ENCODE results near the gene CARMIL1. TPM values are rescaled to one million over a fixed set of nuclear protein-coding genes. Genes with fewer than 3 reads are reported as not detected.

The CARMIL1 gene
- total RNA-seq, 1 experiment from 2014 or later: 21.2 TPM

- no peak overlapping the region for H3K27ac ChIP-seq
- H3K4me1 ChIP-seq (replicated peaks): peaks cover 8% of the 10 kb centered on the region
- no peak for DNase-seq (ENCODE audit: low read depth in 1 of 2, low spot score in 2 of 2)
- H3K4me3 ChIP-seq: no peak overlapping the region
- no peaks in the 10 kb centered on the region for H3K9me3 ChIP-seq (replicated peaks)
- H3K36me3 ChIP-seq: no peaks in the 10 kb centered on the region
- no peaks in the 10 kb centered on the region for H3K27me3 ChIP-seq (replicated peaks)
Measured at GRCh38 chr6:25326126-25326525, 47.0 kb downstream of the CARMIL1 start.

GRCh38 chr6:25326960-25327359 is 47.8 kb downstream of the CARMIL1 start:
- Histone ChIP-seq H3K27ac (no peak overlapping the region), H3K27me3 (replicated peaks) (no peaks in the 10 kb centered on the region), H3K4me1 (replicated peaks) (peaks cover 13% of the 10 kb centered on the region), H3K9me3 (replicated peaks) (no peaks in the 10 kb centered on the region), H3K36me3 (no peaks in the 10 kb centered on the region), H3K4me3 (no peak overlapping the region)
- no peak for DNase-seq (ENCODE audit: low read depth in 1 of 2, low spot score in 2 of 2)

- Histone ChIP-seq H3K9me3 (replicated peaks) (no peaks in the 10 kb centered on the region), H3K4me1 (replicated peaks) (peaks cover 13% of the 10 kb centered on the region), H3K4me3 (no peak overlapping the region), H3K27me3 (replicated peaks) (no peaks in the 10 kb centered on the region), H3K27ac (no peak overlapping the region), H3K36me3 (no peaks in the 10 kb centered on the region)
- DNase-seq (ENCODE audit: low read depth in 1 of 2, low spot score in 2 of 2): no peak
Measured at GRCh38 chr6:25327432-25327831, 48.3 kb downstream of the CARMIL1 start.

- DNase-seq (ENCODE audit: low read depth in 1 of 2, low spot score in 2 of 2): no peak
- no peaks in the 10 kb centered on the region for H3K9me3 ChIP-seq (replicated peaks)
Measured at GRCh38 chr6:25329161-25329817, 50.1 kb downstream of the CARMIL1 start.

GRCh38 chr6:25329982-25330381 is 50.8 kb downstream of the CARMIL1 start:
- Histone ChIP-seq H3K4me3 (no peak overlapping the region), H3K27me3 (replicated peaks) (no peaks in the 10 kb centered on the region), H3K27ac (no peak overlapping the region), H3K36me3 (no peaks in the 10 kb centered on the region), H3K4me1 (replicated peaks) (peaks cover 10% of the 10 kb centered on the region), H3K9me3 (replicated peaks) (no peaks in the 10 kb centered on the region)
- no peak for DNase-seq (ENCODE audit: low read depth in 1 of 2, low spot score in 2 of 2)

More at GRCh38 chr6:25329161-25329817, 50.1 kb downstream of the CARMIL1 start:
- Histone ChIP-seq H3K4me3 (no peak overlapping the region), H3K4me1 (replicated peaks) (peaks cover 10% of the 10 kb centered on the region), H3K36me3 (no peaks in the 10 kb centered on the region), H3K27ac (no peak overlapping the region), H3K27me3 (replicated peaks) (no peaks in the 10 kb centered on the region)

GRCh38 chr6:25330796-25331685 is 51.9 kb downstream of the CARMIL1 start:
- H3K4me3 ChIP-seq: no peak overlapping the region
- H3K4me1 ChIP-seq (replicated peaks): peaks cover 10% of the 10 kb centered on the region
- H3K27ac ChIP-seq: no peak overlapping the region
- H3K9me3 ChIP-seq (replicated peaks): no peaks in the 10 kb centered on the region
- no peaks in the 10 kb centered on the region for H3K36me3 ChIP-seq
- no peaks in the 10 kb centered on the region for H3K27me3 ChIP-seq (replicated peaks)
- no peak for DNase-seq (ENCODE audit: low read depth in 1 of 2, low spot score in 2 of 2)

GRCh38 chr6:25332165-25332564 is 53.0 kb downstream of the CARMIL1 start:
- H3K27ac ChIP-seq: no peak overlapping the region
- no peaks in the 10 kb centered on the region for H3K27me3 ChIP-seq (replicated peaks)
- no peaks in the 10 kb centered on the region for H3K9me3 ChIP-seq (replicated peaks)
- H3K4me3 ChIP-seq: no peak overlapping the region
- peaks cover 10% of the 10 kb centered on the region for H3K4me1 ChIP-seq (replicated peaks)
- DNase-seq (ENCODE audit: low read depth in 1 of 2, low spot score in 2 of 2): no peak
- H3K36me3 ChIP-seq: no peaks in the 10 kb centered on the region

- Histone ChIP-seq H3K36me3 (no peaks in the 10 kb centered on the region), H3K27ac (no peak overlapping the region), H3K9me3 (replicated peaks) (no peaks in the 10 kb centered on the region), H3K4me3 (no peak overlapping the region), H3K27me3 (replicated peaks) (no peaks in the 10 kb centered on the region), H3K4me1 (replicated peaks) (peaks cover 10% of the 10 kb centered on the region)
- DNase-seq (ENCODE audit: low read depth in 1 of 2, low spot score in 2 of 2): no peak
Measured at GRCh38 chr6:25332655-25333071, 53.5 kb downstream of the CARMIL1 start.

- no peaks in the 10 kb centered on the region for H3K36me3 ChIP-seq
- peaks cover 10% of the 10 kb centered on the region for H3K4me1 ChIP-seq (replicated peaks)
- no peak overlapping the region for H3K27ac ChIP-seq
- DNase-seq (ENCODE audit: low read depth in 1 of 2, low spot score in 2 of 2): no peak
- no peak overlapping the region for H3K4me3 ChIP-seq
- H3K9me3 ChIP-seq (replicated peaks): no peaks in the 10 kb centered on the region
- H3K27me3 ChIP-seq (replicated peaks): no peaks in the 10 kb centered on the region
Measured at GRCh38 chr6:25333471-25333870, 54.3 kb downstream of the CARMIL1 start.

GRCh38 chr6:25334793-25335192 is 55.6 kb downstream of the CARMIL1 start:
- Histone ChIP-seq H3K27me3 (replicated peaks) (no peaks in the 10 kb centered on the region), H3K4me1 (replicated peaks) (peaks cover 10% of the 10 kb centered on the region), H3K9me3 (replicated peaks) (no peaks in the 10 kb centered on the region), H3K27ac (no peak overlapping the region), H3K36me3 (no peaks in the 10 kb centered on the region), H3K4me3 (no peak overlapping the region)
- DNase-seq (ENCODE audit: low read depth in 1 of 2, low spot score in 2 of 2): no peak

- H3K27me3 ChIP-seq (replicated peaks): no peaks in the 10 kb centered on the region
- no peaks in the 10 kb centered on the region; the same call in 1 of the 2 replicates for H3K4me1 ChIP-seq (replicated peaks)
- no peak for DNase-seq (ENCODE audit: low read depth in 1 of 2, low spot score in 2 of 2)
- H3K27ac ChIP-seq: no peak overlapping the region
- no peaks in the 10 kb centered on the region for H3K9me3 ChIP-seq (replicated peaks)
- no peak overlapping the region for H3K4me3 ChIP-seq
- H3K36me3 ChIP-seq: no peaks in the 10 kb centered on the region
Measured at GRCh38 chr6:25336996-25337395, 57.8 kb downstream of the CARMIL1 start.

- Histone ChIP-seq H3K9me3 (replicated peaks) (no peaks in the 10 kb centered on the region), H3K27ac (no peak overlapping the region), H3K4me1 (replicated peaks) (no peaks in the 10 kb centered on the region; the same call in 1 of the 2 replicates), H3K4me3 (no peak overlapping the region), H3K27me3 (replicated peaks) (no peaks in the 10 kb centered on the region), H3K36me3 (no peaks in the 10 kb centered on the region)
- DNase-seq (ENCODE audit: low read depth in 1 of 2, low spot score in 2 of 2): no peak
Measured at GRCh38 chr6:25337431-25337830, 58.3 kb downstream of the CARMIL1 start.

- Histone ChIP-seq H3K4me1 (replicated peaks) (peaks cover 3% of the 10 kb centered on the region; the same call in 1 of the 2 replicates), H3K36me3 (no peaks in the 10 kb centered on the region), H3K4me3 (no peak overlapping the region), H3K27ac (no peak overlapping the region), H3K9me3 (replicated peaks) (no peaks in the 10 kb centered on the region), H3K27me3 (replicated peaks) (no peaks in the 10 kb centered on the region)
- no peak for DNase-seq (ENCODE audit: low read depth in 1 of 2, low spot score in 2 of 2)
Measured at GRCh38 chr6:25340431-25341202, 61.4 kb downstream of the CARMIL1 start.

- Histone ChIP-seq H3K4me3 (no peak overlapping the region), H3K27ac (no peak overlapping the region), H3K4me1 (replicated peaks) (peaks cover 3% of the 10 kb centered on the region; the same call in 1 of the 2 replicates), H3K9me3 (replicated peaks) (no peaks in the 10 kb centered on the region), H3K27me3 (replicated peaks) (no peaks in the 10 kb centered on the region), H3K36me3 (no peaks in the 10 kb centered on the region)
- no peak for DNase-seq (ENCODE audit: low read depth in 1 of 2, low spot score in 2 of 2)
Measured at GRCh38 chr6:25341203-25341552, 62.0 kb downstream of the CARMIL1 start.
